ENCODE data around the gene ZCCHC3. TPM values are rescaled to one million over a fixed set of nuclear protein-coding genes. Genes with fewer than 3 reads are reported as not detected.

ZCCHC3 gene
- total RNA-seq, 4 donors from 2014 or later, result 7.3 to 10.8 (median 9.2) TPM

DNA sequence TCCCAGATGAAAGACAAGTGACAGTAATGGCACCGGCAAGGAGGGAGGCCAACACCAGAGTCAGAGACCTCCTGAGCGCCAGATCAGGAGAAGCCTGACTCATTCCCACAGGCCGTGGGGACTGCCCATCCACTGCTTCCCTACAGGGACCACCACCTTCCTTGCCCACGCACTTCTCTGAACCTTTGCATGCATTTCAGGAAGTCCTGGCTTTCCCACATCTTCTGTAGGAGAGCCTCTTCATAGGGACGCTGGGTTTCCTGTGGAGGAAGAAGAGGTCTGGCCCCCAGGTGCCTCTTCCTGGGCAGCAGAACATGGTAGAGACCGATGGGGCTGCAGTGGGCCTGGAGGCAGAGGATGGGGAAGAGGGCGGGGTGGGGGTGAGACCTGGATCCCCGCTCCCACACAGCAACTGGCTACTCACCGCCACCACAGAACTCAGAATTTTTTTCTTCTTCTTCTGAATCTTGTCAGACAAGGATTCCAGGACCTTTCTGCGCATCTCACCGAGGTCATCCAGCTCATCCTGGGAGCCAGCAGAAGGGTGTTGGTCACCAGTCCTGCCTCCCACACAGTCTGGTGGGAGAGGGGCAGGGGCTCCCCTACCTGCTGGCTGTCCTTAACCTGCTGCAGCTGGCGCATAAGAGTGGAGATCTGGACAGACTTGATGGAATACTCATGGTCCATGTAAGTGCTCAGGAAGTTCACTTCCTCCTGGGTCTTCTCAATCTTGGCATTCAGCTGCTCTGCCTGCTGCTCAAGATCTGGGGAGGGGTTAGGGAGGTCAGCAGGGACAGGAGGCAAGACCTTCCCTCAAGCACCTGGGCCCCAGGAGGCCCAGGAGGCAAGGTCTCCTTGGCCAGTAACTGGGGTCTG lies 20.5 kb upstream of the ZCCHC3 start:
- WGBS, 2 donors, result 94 to 97% methylated on average over 12 of the region's 12 CpGs
- TF ChIP-seq, protein P1, sequence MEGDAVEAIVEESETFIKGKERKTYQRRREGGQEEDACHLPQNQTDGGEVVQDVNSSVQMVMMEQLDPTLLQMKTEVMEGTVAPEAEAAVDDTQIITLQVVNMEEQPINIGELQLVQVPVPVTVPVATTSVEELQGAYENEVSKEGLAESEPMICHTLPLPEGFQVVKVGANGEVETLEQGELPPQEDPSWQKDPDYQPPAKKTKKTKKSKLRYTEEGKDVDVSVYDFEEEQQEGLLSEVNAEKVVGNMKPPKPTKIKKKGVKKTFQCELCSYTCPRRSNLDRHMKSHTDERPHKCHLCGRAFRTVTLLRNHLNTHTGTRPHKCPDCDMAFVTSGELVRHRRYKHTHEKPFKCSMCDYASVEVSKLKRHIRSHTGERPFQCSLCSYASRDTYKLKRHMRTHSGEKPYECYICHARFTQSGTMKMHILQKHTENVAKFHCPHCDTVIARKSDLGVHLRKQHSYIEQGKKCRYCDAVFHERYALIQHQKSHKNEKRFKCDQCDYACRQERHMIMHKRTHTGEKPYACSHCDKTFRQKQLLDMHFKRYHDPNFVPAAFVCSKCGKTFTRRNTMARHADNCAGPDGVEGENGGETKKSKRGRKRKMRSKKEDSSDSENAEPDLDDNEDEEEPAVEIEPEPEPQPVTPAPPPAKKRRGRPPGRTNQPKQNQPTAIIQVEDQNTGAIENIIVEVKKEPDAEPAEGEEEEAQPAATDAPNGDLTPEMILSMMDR (IDR thresholded peaks at IDR 0.05), result no peak
- TF ChIP-seq POLR2A (IDR thresholded peaks at IDR 0.05), result no peak
- DNase-seq (ENCODE audit: low spot score in 2 of 2), result peak in 1 of 2 donors; percentile 74
- H3K4me3 ChIP-seq (ENCODE audit: low read depth, poor library complexity, severe bottlenecking), result no peak overlapping the region
- intact Hi-C loops (cut with DNase I; ENCODE audit: low total_unique reads), result no loop called here

DNA sequence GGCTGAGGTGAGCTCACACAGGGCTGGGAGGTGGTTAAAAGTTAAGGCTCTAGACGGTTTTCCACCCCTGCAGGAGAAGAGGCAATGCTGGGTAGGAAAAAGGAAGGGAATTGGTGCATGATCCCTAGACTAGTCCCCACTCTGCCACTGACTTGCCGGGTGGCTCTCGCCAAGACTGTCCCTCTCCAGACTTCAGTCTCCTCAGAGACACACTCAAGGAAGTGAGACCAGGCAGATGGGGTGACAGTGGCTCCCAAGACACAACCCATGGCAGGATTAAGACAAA lies 19.9 kb upstream of the ZCCHC3 start:
- TF ChIP-seq POLR2A (IDR thresholded peaks at IDR 0.05), result no peak
- TF ChIP-seq, protein P1 (IDR thresholded peaks at IDR 0.05), result no peak
- no peak for DNase-seq (ENCODE audit: low spot score in 2 of 2)
- no peak overlapping the region for H3K4me3 ChIP-seq (ENCODE audit: low read depth, poor library complexity, severe bottlenecking)
- intact Hi-C loops (cut with DNase I; ENCODE audit: low total_unique reads), result no loop called here
- WGBS, 2 donors, result 67 to 84% methylated on average over 3 of the region's 3 CpGs

DNA sequence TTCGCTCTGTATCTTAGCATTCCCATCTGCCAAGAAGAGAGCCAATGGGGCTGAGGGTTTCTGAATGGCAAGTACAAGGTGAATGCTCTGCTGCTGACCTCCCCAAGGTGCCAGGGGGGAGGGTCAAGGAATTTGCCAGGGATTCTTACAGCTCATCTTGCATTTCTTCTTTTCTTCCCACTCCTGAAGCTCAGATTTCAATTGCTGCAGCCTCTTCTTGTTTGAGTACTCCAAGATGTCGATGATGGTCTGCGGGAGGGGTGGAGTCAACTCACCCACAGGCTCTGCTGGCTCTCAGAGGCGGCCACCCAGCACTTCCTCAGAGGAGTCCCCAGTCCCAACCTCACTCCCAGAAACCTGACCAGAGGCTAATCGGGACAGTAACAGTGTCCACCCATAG lies 19.2 kb upstream of the ZCCHC3 start:
- no peak overlapping the region for H3K4me3 ChIP-seq (ENCODE audit: low read depth, poor library complexity, severe bottlenecking)
- DNase-seq (ENCODE audit: low spot score in 2 of 2), result peak in 1 of 2 donors; percentile 79
- intact Hi-C loops (cut with DNase I; ENCODE audit: low total_unique reads), result no loop called here
- whole genome bisulfite sequencing, 2 donors, result 89 to 90% methylated on average over 5 of the region's 5 CpGs
- TF ChIP-seq, protein P1 (IDR thresholded peaks at IDR 0.05), result no peak
- TF ChIP-seq POLR2A (IDR thresholded peaks at IDR 0.05), result no peak

DNA sequence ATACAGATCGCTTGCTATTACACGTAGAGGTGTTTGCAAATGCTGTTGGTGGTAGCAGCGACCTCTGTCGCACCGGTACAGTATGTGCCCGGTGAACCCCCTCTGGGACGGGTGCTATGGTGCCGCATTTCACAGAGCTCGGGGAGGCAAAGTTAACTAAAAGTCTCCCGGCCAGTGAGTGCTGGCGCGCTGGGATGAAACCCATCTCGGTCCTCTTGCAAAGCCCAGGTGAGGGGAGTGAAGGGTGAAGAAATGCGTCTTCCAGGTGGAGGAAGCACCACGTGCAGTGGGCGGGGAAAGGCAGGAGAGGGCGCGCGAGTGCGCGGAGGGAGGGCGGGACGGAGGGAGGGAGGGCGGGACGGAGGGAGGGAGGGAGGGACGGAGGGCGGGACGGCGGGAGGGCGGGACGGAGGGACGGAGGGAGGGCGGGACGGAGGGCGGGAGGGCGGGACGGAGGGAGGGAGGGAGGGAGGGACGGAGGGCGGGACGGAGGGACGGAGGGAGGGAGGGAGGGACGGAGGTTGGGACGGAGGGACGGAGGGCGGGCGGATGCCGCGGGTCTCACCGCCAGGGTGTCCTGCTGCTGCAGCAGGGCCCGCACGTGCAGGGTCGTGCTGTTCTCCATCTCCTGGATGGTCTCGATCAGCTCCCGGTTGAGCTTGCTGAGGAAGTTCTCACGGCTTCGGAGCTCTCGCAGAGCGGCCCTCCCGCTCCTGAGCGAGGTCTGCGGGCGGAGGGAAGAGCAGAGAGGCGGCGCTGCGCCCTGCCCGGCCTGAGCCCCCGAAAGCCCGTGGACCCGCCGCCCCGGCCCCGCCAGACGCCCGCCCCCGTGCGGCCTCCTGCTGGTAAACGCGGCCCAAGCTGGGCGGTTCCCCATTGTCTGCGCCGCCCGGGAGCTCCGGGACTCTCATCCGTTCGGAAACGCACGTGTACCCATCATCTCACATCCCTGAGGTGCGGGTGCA lies 18.5 kb upstream of the ZCCHC3 start:
- peak in 1 of 2 donors; percentile 84 for DNase-seq (ENCODE audit: low spot score in 2 of 2)
- intact Hi-C loops (cut with DNase I; ENCODE audit: low total_unique reads), result no loop called here
- TF ChIP-seq, protein P1 (IDR thresholded peaks at IDR 0.05), result no peak
- TF ChIP-seq POLR2A (IDR thresholded peaks at IDR 0.05), result no peak
- WGBS, 2 donors, result 69 to 90% methylated on average over 63 to 68 of the region's 88 CpGs
- no peak overlapping the region for H3K4me3 ChIP-seq (ENCODE audit: low read depth, poor library complexity, severe bottlenecking)

DNA sequence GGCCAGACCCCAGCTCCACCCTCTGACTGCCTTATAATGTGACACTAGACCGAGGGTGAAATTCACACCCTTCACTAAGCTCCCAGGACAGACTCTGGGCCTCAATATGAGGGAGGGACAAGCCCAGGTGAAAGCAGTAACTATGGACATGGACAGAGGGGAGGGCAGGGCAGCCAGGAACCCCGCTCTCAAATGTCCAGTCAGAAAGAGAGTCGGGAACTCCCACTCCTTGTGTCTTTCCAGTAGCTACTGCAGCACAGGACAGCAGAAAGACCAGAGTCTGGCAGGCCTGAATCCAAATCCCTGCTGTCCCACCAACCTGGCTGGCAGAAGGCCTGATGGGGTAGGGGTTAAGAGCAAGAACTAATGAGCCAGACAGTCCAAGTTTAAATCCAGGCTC lies 13.2 kb upstream of the ZCCHC3 start:
- TF ChIP-seq, protein P1 (IDR thresholded peaks at IDR 0.05), result no peak
- WGBS, 2 donors, result 86 to 87% methylated on average over 3 of the region's 3 CpGs
- DNase-seq (ENCODE audit: low spot score in 2 of 2), result no peak
- intact Hi-C loops (cut with DNase I; ENCODE audit: low total_unique reads), result no loop called here
- H3K4me3 ChIP-seq (ENCODE audit: low read depth, poor library complexity, severe bottlenecking), result no peak overlapping the region
